C4-2B (cell line): ENCODE data around the gene GALNT4.

Experiments used
- CTCF ChIP-seq: fragments of 450-650 bp; conservative IDR thresholded peaks from 2 replicates; pipeline ENCODE4 v1.5.1; 2017; ENCODE audit warnings: mild to moderate bottlenecking
- ZFX ChIP-seq: fragments of 450-650 bp; IDR thresholded peaks from 2 replicates; pipeline ENCODE4 v1.6.1; 2017

- TF ChIP-seq CTCF (no peak), ZFX (no peak)
Measured at GRCh38 chr12:89497005-89497404, 27.6 kb downstream of the GALNT4 start.
